Upper lobe of left lung (tissue), 6 donors: ENCODE data around the gene DAPK2. TPM values are rescaled to one million over a fixed set of nuclear protein-coding genes. Genes with fewer than 3 reads are reported as not detected.

Source experiments
- ATAC-seq, 2 donors: fragments of 200-7000 bp; cut with Tn5 transposase; one replicate each; pipeline ENCODE4 v1.9.1; 2022; ENCODE audit warnings: mild to moderate bottlenecking in 2 of 2, moderate library complexity in 2 of 2; ENCODE audit not compliant: low FRiP score in 2 of 2
- DNase-seq, 2 donors: peaks; one replicate each; pipeline ENCODE4 v3.0.0-alpha.2; 2019 to 2020
- H3K27ac ChIP-seq, 4 donors: fragments of 200-600 bp; sonication (generic); one replicate each; pipeline ENCODE4 v1.5.1; 2016 to 2019
- H3K27me3 ChIP-seq, 4 donors: fragments of 200-600 bp; sonication (generic); one replicate each; pipeline ENCODE4 v1.5.1; 2017 to 2019
- H3K36me3 ChIP-seq, 4 donors: fragments of 200-600 bp; sonication (generic); one replicate each; pipeline ENCODE4 v1.5.1; 2016 to 2019
- H3K4me1 ChIP-seq, 4 donors: fragments of 200-600 bp; sonication (generic); one replicate each; pipeline ENCODE4 v1.5.1; 2018 to 2019
- H3K4me3 ChIP-seq, 4 donors: fragments of 200-600 bp; sonication (generic); one replicate each; pipeline ENCODE4 v1.5.1; 2017 to 2019; ENCODE audit warnings: mild to moderate bottlenecking in 2 of 4, moderate library complexity in 1 of 4
- H3K9me3 ChIP-seq, 4 donors: fragments of 200-600 bp; sonication (generic); one replicate each; pipeline ENCODE4 v1.5.1; 2018 to 2019
- EP300 ChIP-seq, 4 donors: sonication (generic); formaldehyde crosslinking; IDR thresholded peaks; one replicate each; pipeline ENCODE4 v1.5.1; 2017; ENCODE audit warnings: antibody characterized with exemption in 4 of 4, control low read depth in 2 of 4
- POLR2A ChIP-seq, 4 donors: fragments of 450-650 bp; IDR thresholded peaks; one replicate each; pipeline ENCODE4 v1.5.1; 2016 to 2017; ENCODE audit warnings: antibody characterized with exemption in 4 of 4, mild to moderate bottlenecking in 2 of 4
- POLR2AphosphoS5 ChIP-seq, 2 donors: sonication (generic); formaldehyde crosslinking; IDR thresholded peaks; one replicate each; pipeline ENCODE4 v1.5.1; 2017; ENCODE audit warnings: antibody characterized with exemption in 2 of 2
- WGBS, 2 donors: methylation state at CpG; one replicate each; pipeline ENCODE4 v1.1.5; 2017 to 2018; 5-methylcytosine and 5-hydroxymethylcytosine counted together
- total RNA-seq, 6 donors: library from RNA; depleted of rRNA in 4 of 6; stranded (reverse); fragments of >200 nt in 4 of 6; gene quantifications; one replicate each; pipeline versions ENCODE4 v1.1.0 to v1.2.1, GENCODE V29; 2016 to 2021
- TF ChIP-seq, protein P1 (sequence below), 6 experiments: fragments of 450-650 bp in 4 of 6; fragments of 200-600 bp in 2 of 6; sonication (generic) in 2 of 6; IDR thresholded peaks; one replicate each; pipeline ENCODE4 v1.5.1; 2016 to 2019; ENCODE audit warnings: antibody characterized with exemption in 6 of 6
- donor health status: DM: no; HTN: no; CAD: no; lungs with moderate emphysema.
- donor health status: DM: no; HTN: yes; CAD: no; lungs with severe emphysema.

The DAPK2 gene
- total RNA-seq, 6 donors from 2014 or later = 58.3 to 270 (median 136) TPM

DNA sequence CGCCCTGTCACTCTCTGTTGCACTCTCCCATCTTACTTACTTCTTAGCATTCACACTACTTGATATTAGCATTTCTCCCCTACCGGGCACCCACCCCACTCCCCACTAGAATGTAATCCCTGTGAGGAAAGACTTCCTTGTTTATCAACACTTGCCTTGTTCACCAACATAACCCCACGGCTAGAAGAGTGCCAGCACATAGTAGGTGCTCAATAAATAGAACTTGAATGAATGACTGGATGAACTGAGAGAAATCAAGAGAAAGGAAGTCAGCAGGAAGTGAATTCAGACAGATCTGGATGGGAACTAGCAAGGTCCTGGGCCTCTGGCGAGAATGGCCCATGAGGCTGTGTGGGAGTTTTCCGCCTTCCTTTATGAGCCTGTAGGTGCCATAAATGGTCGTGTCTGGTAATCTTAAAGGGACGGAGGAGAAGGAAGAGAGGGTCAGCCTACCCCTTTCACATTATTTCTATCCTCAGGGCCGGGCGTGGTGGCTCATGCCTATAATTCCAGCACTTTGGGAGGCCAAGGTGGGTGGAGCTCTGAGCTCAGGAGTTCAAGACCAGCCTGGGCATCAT lies 170.1 kb downstream of the DAPK2 start:
- ATAC-seq = no peak
- DNase-seq = no peak
- Histone ChIP-seq H3K4me1 (peaks cover 0 to under 1% (median 0%) of the 10 kb centered on the region in 4 donors), H3K36me3 (no peaks in the 10 kb centered on the region), H3K27me3 (no peaks in the 10 kb centered on the region), H3K9me3 (no peaks in the 10 kb centered on the region), H3K27ac (no peak overlapping the region), H3K4me3 (no peak overlapping the region)
- TF ChIP-seq, protein P1, sequence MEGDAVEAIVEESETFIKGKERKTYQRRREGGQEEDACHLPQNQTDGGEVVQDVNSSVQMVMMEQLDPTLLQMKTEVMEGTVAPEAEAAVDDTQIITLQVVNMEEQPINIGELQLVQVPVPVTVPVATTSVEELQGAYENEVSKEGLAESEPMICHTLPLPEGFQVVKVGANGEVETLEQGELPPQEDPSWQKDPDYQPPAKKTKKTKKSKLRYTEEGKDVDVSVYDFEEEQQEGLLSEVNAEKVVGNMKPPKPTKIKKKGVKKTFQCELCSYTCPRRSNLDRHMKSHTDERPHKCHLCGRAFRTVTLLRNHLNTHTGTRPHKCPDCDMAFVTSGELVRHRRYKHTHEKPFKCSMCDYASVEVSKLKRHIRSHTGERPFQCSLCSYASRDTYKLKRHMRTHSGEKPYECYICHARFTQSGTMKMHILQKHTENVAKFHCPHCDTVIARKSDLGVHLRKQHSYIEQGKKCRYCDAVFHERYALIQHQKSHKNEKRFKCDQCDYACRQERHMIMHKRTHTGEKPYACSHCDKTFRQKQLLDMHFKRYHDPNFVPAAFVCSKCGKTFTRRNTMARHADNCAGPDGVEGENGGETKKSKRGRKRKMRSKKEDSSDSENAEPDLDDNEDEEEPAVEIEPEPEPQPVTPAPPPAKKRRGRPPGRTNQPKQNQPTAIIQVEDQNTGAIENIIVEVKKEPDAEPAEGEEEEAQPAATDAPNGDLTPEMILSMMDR (IDR thresholded peaks at IDR 0.05) = no peak
- TF ChIP-seq POLR2AphosphoS5 (IDR thresholded peaks at IDR 0.05) (no peak), POLR2A (IDR thresholded peaks at IDR 0.05) (no peak), EP300 (IDR thresholded peaks at IDR 0.05) (no peak)
- whole genome bisulfite sequencing, 2 donors = 55 to 63% methylated on average over 8 to 9 of the region's 9 CpGs

DNA sequence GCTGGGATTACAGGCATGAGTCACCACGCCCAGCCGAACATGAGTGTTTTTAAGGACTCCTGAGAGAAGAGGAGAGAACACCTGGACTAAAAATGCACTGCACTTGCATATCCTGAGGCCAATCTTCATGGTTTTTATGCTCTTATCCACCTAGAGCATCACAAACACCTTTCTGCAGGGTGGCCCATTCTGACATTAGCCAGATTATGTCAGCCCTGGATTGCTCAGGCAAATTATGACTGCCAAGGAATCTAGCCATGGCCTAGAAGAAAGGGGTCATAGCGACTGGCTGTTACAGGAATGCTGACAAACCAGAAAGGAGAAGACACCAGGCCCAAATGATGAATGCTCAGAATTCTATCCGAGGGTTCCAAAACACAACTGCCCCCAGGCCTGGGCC lies 171.7 kb downstream of the DAPK2 start:
- no peak overlapping the region for H3K4me3 ChIP-seq
- 61 to 69% methylated on average over 4 of the region's 4 CpGs for WGBS, 2 donors

DNA sequence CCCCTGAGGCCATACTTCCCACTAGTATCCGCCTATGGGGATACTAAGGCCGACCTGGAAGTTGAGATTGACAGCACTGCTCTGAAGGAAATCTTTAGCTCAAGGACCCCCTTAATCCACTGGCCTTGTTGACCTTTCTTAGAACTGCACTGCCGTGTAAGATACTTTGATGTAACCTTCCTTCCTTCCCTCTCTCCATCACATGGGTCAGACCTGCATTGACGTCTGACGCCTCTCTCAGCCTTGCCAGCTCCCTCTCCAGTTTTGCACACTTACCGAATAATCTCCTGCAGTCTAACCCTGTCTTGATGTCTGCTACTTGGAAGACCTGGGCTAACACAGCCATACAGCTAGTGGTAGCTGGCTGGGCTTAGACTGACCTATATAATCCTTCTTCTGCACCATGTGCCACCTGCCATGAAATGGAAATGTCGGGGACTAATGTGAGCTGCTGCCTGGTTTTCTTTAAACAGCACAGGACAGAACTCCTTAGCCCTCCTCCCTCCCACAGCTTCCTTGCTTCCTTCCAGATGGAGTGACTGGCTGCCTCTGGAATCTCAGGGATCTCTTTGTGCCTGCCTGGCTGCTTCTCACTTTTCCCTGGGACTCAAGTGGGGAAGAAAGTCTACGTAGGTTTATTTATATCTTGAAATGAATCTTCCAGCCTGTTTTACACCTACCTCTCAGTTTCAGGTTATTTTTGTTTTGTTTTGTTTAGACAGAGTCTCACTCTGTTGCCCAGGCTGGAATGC lies 173.3 kb downstream of the DAPK2 start:
- Histone ChIP-seq H3K27ac (no peak overlapping the region), H3K36me3 (no peaks in the 10 kb centered on the region), H3K27me3 (no peaks in the 10 kb centered on the region), H3K4me1 (no peaks in the 10 kb centered on the region), H3K9me3 (no peaks in the 10 kb centered on the region), H3K4me3 (no peak overlapping the region)
- ATAC-seq (no peak), DNase-seq (no peak)
- WGBS, 2 donors = 86 to 87% methylated on average over 8 of the region's 8 CpGs
- no peak for TF ChIP-seq POLR2A (IDR thresholded peaks at IDR 0.05)

More for the DNA sequence above, 171.7 kb downstream of the DAPK2 start:
- ATAC-seq (no peak), DNase-seq (no peak)
- H3K27ac ChIP-seq = no peak overlapping the region
- H3K4me1 ChIP-seq = no peaks in the 10 kb centered on the region
- no peaks in the 10 kb centered on the region for H3K27me3 ChIP-seq
- H3K9me3 ChIP-seq = no peaks in the 10 kb centered on the region
- no peaks in the 10 kb centered on the region for H3K36me3 ChIP-seq
- no peak for TF ChIP-seq EP300 (IDR thresholded peaks at IDR 0.05)
- TF ChIP-seq, protein P1 (IDR thresholded peaks at IDR 0.05) = no peak
- TF ChIP-seq POLR2A (IDR thresholded peaks at IDR 0.05) = no peak
- TF ChIP-seq POLR2AphosphoS5 (IDR thresholded peaks at IDR 0.05) = no peak

- Histone ChIP-seq H3K27ac (no peak overlapping the region), H3K9me3 (no peaks in the 10 kb centered on the region), H3K4me3 (no peak overlapping the region), H3K36me3 (no peaks in the 10 kb centered on the region), H3K4me1 (no peaks in the 10 kb centered on the region), H3K27me3 (no peaks in the 10 kb centered on the region)
- TF ChIP-seq, protein P1 (IDR thresholded peaks at IDR 0.05) = no peak
- TF ChIP-seq EP300 (IDR thresholded peaks at IDR 0.05) (no peak), POLR2A (IDR thresholded peaks at IDR 0.05) (no peak), POLR2AphosphoS5 (IDR thresholded peaks at IDR 0.05) (no peak)
- DNase-seq = no peak
- ATAC-seq = peak; percentile 21 to 66
- WGBS, 2 donors = 68 to 73% methylated on average over 5 to 6 of the region's 6 CpGs
Measured at GRCh38 chr15:63870487-63871209, 175.6 kb downstream of the DAPK2 start.

DNA sequence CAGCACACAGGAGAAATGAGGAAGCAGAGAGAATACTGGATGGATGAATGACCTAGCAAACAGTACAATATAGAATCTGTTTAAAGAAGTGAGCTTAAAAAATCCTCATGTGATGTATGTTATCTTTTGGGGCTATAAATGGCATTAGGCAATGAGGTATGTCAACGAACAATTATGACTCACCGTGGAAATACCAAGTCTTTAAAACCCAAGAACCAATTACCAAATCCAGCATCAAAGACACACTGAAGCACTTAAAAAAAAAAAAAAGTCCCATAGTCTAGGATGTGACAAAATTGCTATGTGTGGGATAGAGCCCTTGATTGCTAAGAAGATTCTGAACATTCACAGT lies 176.3 kb downstream of the DAPK2 start:
- Histone ChIP-seq H3K4me1 (no peaks in the 10 kb centered on the region), H3K36me3 (no peaks in the 10 kb centered on the region), H3K27ac (no peak overlapping the region), H3K9me3 (no peaks in the 10 kb centered on the region), H3K27me3 (no peaks in the 10 kb centered on the region), H3K4me3 (no peak overlapping the region)
- DNase-seq (no peak), ATAC-seq (no peak)
- no peak for TF ChIP-seq EP300 (IDR thresholded peaks at IDR 0.05)
- TF ChIP-seq POLR2A (IDR thresholded peaks at IDR 0.05) = no peak
- TF ChIP-seq POLR2AphosphoS5 (IDR thresholded peaks at IDR 0.05) = no peak
- TF ChIP-seq, protein P1 (IDR thresholded peaks at IDR 0.05) = no peak
- 34 to 61% methylated on average over 2 of the region's 2 CpGs for WGBS, 2 donors
